Measurements from ENCODE around the gene CLCN1. TPM values are rescaled to one million over a fixed set of nuclear protein-coding genes. Genes with fewer than 3 reads are reported as not detected.
A peak's percentile ranks its signal among the peaks of the same experiment; 100 is the strongest.

The CLCN1 gene
- total RNA-seq, 1 donor from 2014 or later, result not detected

- no peaks in the 10 kb centered on the region for H3K27me3 Mint-ChIP-seq (ENCODE audit: unreplicated experiment)
- H3K4me3 Mint-ChIP-seq (ENCODE audit: unreplicated experiment), result no peak overlapping the region
- TF ChIP-seq CTCF (IDR thresholded peaks at IDR 0.05), result no peak
- peaks cover 17% of the 10 kb centered on the region for H3K4me1 Mint-ChIP-seq (ENCODE audit: unreplicated experiment)
- DNase-seq (ENCODE audit: extremely low spot score, unreplicated experiment), result no peak
- no peaks in the 10 kb centered on the region for H3K36me3 Mint-ChIP-seq (ENCODE audit: unreplicated experiment)
- peak overlapping the region; percentile 19 for H3K27ac Mint-ChIP-seq (ENCODE audit: unreplicated experiment)
- no peaks in the 10 kb centered on the region for H3K9me3 Mint-ChIP-seq (ENCODE audit: unreplicated experiment)
Measured at GRCh38 chr7:143280160-143280559, 35.8 kb upstream of the CLCN1 start.

GRCh38 chr7:143280566-143280965, 35.3 kb upstream of the CLCN1 start:
- peaks cover 20% of the 10 kb centered on the region for H3K4me1 Mint-ChIP-seq (ENCODE audit: unreplicated experiment)
- TF ChIP-seq CTCF (IDR thresholded peaks at IDR 0.05), result no peak
- peak overlapping the region; percentile 19 for H3K27ac Mint-ChIP-seq (ENCODE audit: unreplicated experiment)

GRCh38 chr7:143281529-143281928, 34.4 kb upstream of the CLCN1 start:
- Mint-ChIP-seq H3K9me3 (ENCODE audit: unreplicated experiment) (no peaks in the 10 kb centered on the region), H3K4me1 (ENCODE audit: unreplicated experiment) (peaks cover 20% of the 10 kb centered on the region), H3K27me3 (ENCODE audit: unreplicated experiment) (no peaks in the 10 kb centered on the region), H3K4me3 (ENCODE audit: unreplicated experiment) (no peak overlapping the region), H3K36me3 (ENCODE audit: unreplicated experiment) (no peaks in the 10 kb centered on the region), H3K27ac (ENCODE audit: unreplicated experiment) (no peak overlapping the region)
- no peak for TF ChIP-seq CTCF (IDR thresholded peaks at IDR 0.05)
- DNase-seq (ENCODE audit: extremely low spot score, unreplicated experiment), result no peak

More at GRCh38 chr7:143280566-143280965, 35.3 kb upstream of the CLCN1 start:
- no peaks in the 10 kb centered on the region for H3K9me3 Mint-ChIP-seq (ENCODE audit: unreplicated experiment)
- H3K4me3 Mint-ChIP-seq (ENCODE audit: unreplicated experiment), result no peak overlapping the region
- no peak for DNase-seq (ENCODE audit: extremely low spot score, unreplicated experiment)
- H3K36me3 Mint-ChIP-seq (ENCODE audit: unreplicated experiment), result no peaks in the 10 kb centered on the region
- H3K27me3 Mint-ChIP-seq (ENCODE audit: unreplicated experiment), result no peaks in the 10 kb centered on the region

GRCh38 chr7:143282124-143282523, 33.8 kb upstream of the CLCN1 start:
- Mint-ChIP-seq H3K27me3 (ENCODE audit: unreplicated experiment) (no peaks in the 10 kb centered on the region), H3K4me3 (ENCODE audit: unreplicated experiment) (no peak overlapping the region), H3K4me1 (ENCODE audit: unreplicated experiment) (peaks cover 20% of the 10 kb centered on the region), H3K27ac (ENCODE audit: unreplicated experiment) (no peak overlapping the region), H3K36me3 (ENCODE audit: unreplicated experiment) (no peaks in the 10 kb centered on the region), H3K9me3 (ENCODE audit: unreplicated experiment) (no peaks in the 10 kb centered on the region)
- DNase-seq (ENCODE audit: extremely low spot score, unreplicated experiment), result no peak
- no peak for TF ChIP-seq CTCF (IDR thresholded peaks at IDR 0.05)

- Mint-ChIP-seq H3K36me3 (ENCODE audit: unreplicated experiment) (no peaks in the 10 kb centered on the region), H3K4me3 (ENCODE audit: unreplicated experiment) (no peak overlapping the region), H3K27me3 (ENCODE audit: unreplicated experiment) (no peaks in the 10 kb centered on the region), H3K9me3 (ENCODE audit: unreplicated experiment) (no peaks in the 10 kb centered on the region), H3K27ac (ENCODE audit: unreplicated experiment) (no peak overlapping the region), H3K4me1 (ENCODE audit: unreplicated experiment) (peaks cover 24% of the 10 kb centered on the region)
- DNase-seq (ENCODE audit: extremely low spot score, unreplicated experiment), result no peak
- no peak for TF ChIP-seq CTCF (IDR thresholded peaks at IDR 0.05)
Measured at GRCh38 chr7:143283381-143283780, 32.5 kb upstream of the CLCN1 start.
